Activated B cell treated with CpG ODN at 0.5 μM for 24 hours (primary cell): Measurements from ENCODE around the gene MOB1A. TPM values are rescaled to one million over a fixed set of nuclear protein-coding genes. Genes with fewer than 3 reads are reported as not detected.

Source experiments
- ATAC-seq: fragments of 200-7000 bp; cut with Tn5 transposase; one replicate; pipeline ENCODE4 v1.10.0; 2021; ENCODE audit warnings: low read depth, mild to moderate bottlenecking, moderate library complexity
- CTCF ChIA-PET: fragments of 350-600 bp; sonication (Branson Sonifier 250); formaldehyde crosslinking; loops from one replicate; lab custom pipeline; 2021; ENCODE audit warnings: antibody characterized with exemption; lab: Charles Lee
- POLR2A ChIA-PET: fragments of 350-600 bp; sonication (Branson Sonifier 250); formaldehyde crosslinking; loops from one replicate; lab custom pipeline; 2021; ENCODE audit warnings: antibody characterized with exemption; lab: Charles Lee
- DNase-seq: peaks from one replicate; pipeline ENCODE4 v3.0.0; 2022
- H3K27ac Mint-ChIP-seq: one replicate; pipeline ENCODE4 v1.8.0; 2020; ENCODE audit warnings: mixed read lengths
- H3K27me3 Mint-ChIP-seq: one replicate; pipeline ENCODE4 v1.8.0; 2021; ENCODE audit warnings: mixed read lengths
- H3K36me3 Mint-ChIP-seq: one replicate; pipeline ENCODE4 v1.8.0; 2021; ENCODE audit warnings: low read depth, mixed read lengths
- H3K4me1 Mint-ChIP-seq: one replicate; pipeline ENCODE4 v1.8.0; 2021; ENCODE audit warnings: mixed read lengths
- H3K4me3 Mint-ChIP-seq: one replicate; pipeline ENCODE4 v1.8.0; 2020; ENCODE audit warnings: mild to moderate bottlenecking, mixed read lengths
- H3K9me3 Mint-ChIP-seq: one replicate; pipeline ENCODE4 v1.8.0; 2020; ENCODE audit warnings: mixed read lengths
- CTCF ChIP-seq: fragments of 200-600 bp; IDR thresholded peaks from one replicate; pipeline ENCODE4 v1.8.0; 2022; ENCODE audit warnings: antibody characterized with exemption, mild to moderate bottlenecking
- intact Hi-C: fragments of 100-400 bp; cut with micrococcal nuclease; formaldehyde crosslinking; loops from one replicate; pipeline ENCODE4 v1.15.1; 2024
- total RNA-seq: library from RNA; stranded (reverse); gene quantifications from 2 replicates; pipeline ENCODE4 v1.2.3, GENCODE V29; 2022

The MOB1A gene
- total RNA-seq, 1 donor from 2014 or later, result 318 TPM

DNA sequence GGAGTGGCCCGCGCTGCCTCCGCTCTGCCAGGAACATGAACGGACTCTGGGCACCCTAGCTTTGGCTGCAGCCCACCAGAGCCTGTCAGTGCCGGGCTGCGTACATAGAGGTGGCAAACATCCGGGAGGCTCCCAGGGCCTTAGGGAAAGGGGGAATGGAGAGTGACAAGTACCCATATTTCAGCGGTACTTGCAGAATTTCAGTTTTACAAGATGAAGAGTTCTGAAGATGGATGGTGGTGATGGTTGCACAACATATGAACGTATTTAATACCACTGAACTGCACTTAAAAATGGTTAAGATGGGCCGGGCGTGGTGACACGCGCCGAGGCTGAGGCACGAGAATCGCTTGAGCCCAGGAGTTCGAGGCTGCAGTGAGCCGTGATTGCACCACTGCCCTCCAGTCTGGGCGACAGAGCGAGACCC lies 20.6 kb upstream of the MOB1A start:
- POLR2A ChIA-PET, result interaction anchor here (0.6 to 16.6 kb wide), 21 partner anchors 9 to 636 kb away, joined by 3 to 723 read pairs (median 5); partner anchors contain the start of genes BOLA3, MOB1A, STAMBP and TPRKB
- H3K4me3 Mint-ChIP-seq, result peak overlapping the region; percentile 99
- intact Hi-C loops, result loop anchor here (1.0 to 5.0 kb wide), 7 partner anchors 21 to 333 kb away; partner anchors contain the start of genes BOLA3, C2orf81, DGUOK and MOB1A
- peak overlapping the region; percentile 100 for H3K27ac Mint-ChIP-seq
- peaks cover 35% of the 10 kb centered on the region for H3K4me1 Mint-ChIP-seq
- H3K27me3 Mint-ChIP-seq, result no peaks in the 10 kb centered on the region
- CTCF ChIA-PET, result interaction anchor here (0.6 to 4.7 kb wide), 12 partner anchors 11 to 375 kb away, joined by 3 to 45 read pairs (median 4); partner anchors contain the start of genes BOLA3 and MOB1A
- peaks cover 41% of the 10 kb centered on the region for H3K36me3 Mint-ChIP-seq
- TF ChIP-seq CTCF, result no peak
- ATAC-seq (no peak), DNase-seq (no peak)
- no peaks in the 10 kb centered on the region for H3K9me3 Mint-ChIP-seq

- ChIA-PET CTCF (interaction anchor here (0.6 to 4.7 kb wide), 12 partner anchors 12 to 375 kb away, joined by 3 to 45 read pairs (median 4); partner anchors contain the start of genes BOLA3, MOB1A and STAMBP), POLR2A (interaction anchor here (0.6 to 16.6 kb wide), 22 partner anchors 8 to 637 kb away, joined by 3 to 723 read pairs (median 5); partner anchors contain the start of genes BOLA3, MOB1A, STAMBP and TPRKB)
- peak; percentile 50 for TF ChIP-seq CTCF
- H3K4me3 Mint-ChIP-seq, result peak within 1 kb of the TSS; percentile 99
- ATAC-seq (peak; percentile 87), DNase-seq (peak; percentile 87)
- H3K9me3 Mint-ChIP-seq, result no peaks in the 10 kb centered on the region
- H3K4me1 Mint-ChIP-seq, result peaks cover 34% of the 10 kb centered on the region
- H3K27ac Mint-ChIP-seq, result peak within 1 kb of the TSS; percentile 100
- peaks cover 36% of the 10 kb centered on the region for H3K36me3 Mint-ChIP-seq
- intact Hi-C loops, result loop anchor here (1.0 to 5.0 kb wide), 9 partner anchors 13 to 334 kb away; partner anchors contain the start of genes BOLA3, C2orf81, DGUOK and MOB1A
- no peaks in the 10 kb centered on the region for H3K27me3 Mint-ChIP-seq
Observed at GRCh38 chr2:74198461-74199274, 20.0 kb upstream of the MOB1A start, which contains the start of gene MTHFD2. Gene MTHFD2 (plus strand): TSS chr2:74198615. CDS start chr2:74198642, 27 bp downstream.

DNA sequence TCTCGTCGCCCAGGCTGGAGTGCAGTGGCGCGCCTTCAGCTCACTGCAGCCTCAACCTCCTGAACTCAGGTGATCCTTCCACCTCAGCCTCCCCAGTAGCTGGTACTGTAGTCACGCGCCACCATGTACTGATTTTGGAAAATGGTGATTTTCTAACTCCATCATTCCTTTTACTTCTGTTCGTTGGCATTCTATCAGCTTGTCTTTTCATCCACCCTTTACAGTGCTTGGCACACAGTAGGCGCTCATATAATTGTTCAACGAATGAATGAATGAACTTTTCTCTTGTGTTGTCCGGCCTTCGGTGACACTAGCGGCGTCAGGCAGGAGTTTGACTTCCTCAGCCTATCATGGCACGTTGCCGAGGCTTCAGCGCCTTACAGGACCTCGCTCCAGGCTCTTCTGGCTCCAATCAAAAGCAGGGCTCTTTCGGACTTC lies 19.4 kb upstream of the MOB1A start:
- ATAC-seq (no peak), DNase-seq (no peak)
- CTCF ChIA-PET, result interaction anchor here (0.7 to 4.7 kb wide), 8 partner anchors 12 to 374 kb away, joined by 3 to 45 read pairs (median 4); partner anchors contain the start of genes BOLA3, MOB1A and STAMBP
- TF ChIP-seq CTCF, result no peak
- Mint-ChIP-seq H3K4me1 (peaks cover 34% of the 10 kb centered on the region), H3K27ac (peak overlapping the region; percentile 100), H3K36me3 (peaks cover 32% of the 10 kb centered on the region), H3K27me3 (no peaks in the 10 kb centered on the region), H3K4me3 (peak overlapping the region; percentile 99), H3K9me3 (no peaks in the 10 kb centered on the region)
- intact Hi-C loops, result loop anchor here (1.0 to 5.0 kb wide), 6 partner anchors 13 to 334 kb away; partner anchors contain the start of genes C2orf81, PCGF1, TET3 and WDR54
- POLR2A ChIA-PET, result interaction anchor here (1.3 to 16.6 kb wide), 13 partner anchors 11 to 370 kb away, joined by 3 to 723 read pairs (median 7); partner anchors contain the start of genes BOLA3, MOB1A and STAMBP

GRCh38 chr2:74197049-74197448 lies 18.4 kb upstream of the MOB1A start:
- ATAC-seq (no peak), DNase-seq (no peak)
- no peak for TF ChIP-seq CTCF
- CTCF ChIA-PET, result interaction anchor here (1.0 to 4.7 kb wide), 2 partner anchors 14 to 18 kb away, joined by 3 to 45 read pairs; partner anchors contain the start of gene MOB1A
- Mint-ChIP-seq H3K27me3 (no peaks in the 10 kb centered on the region), H3K4me3 (no peak overlapping the region), H3K27ac (no peak overlapping the region), H3K4me1 (peaks cover 34% of the 10 kb centered on the region), H3K9me3 (no peaks in the 10 kb centered on the region), H3K36me3 (peaks cover 25% of the 10 kb centered on the region)
- POLR2A ChIA-PET, result interaction anchor here (0.8 to 16.6 kb wide), 5 partner anchors 10 to 119 kb away, joined by 3 to 723 read pairs (median 28); partner anchors contain the start of gene MOB1A
- intact Hi-C loops, result loop anchor here (5.0 kb wide), 3 partner anchors 215 to 335 kb away; partner anchors contain the start of genes C2orf81, TET3 and WDR54
